ENCODE measurements around the gene ME3.

Gene ME3

DNA sequence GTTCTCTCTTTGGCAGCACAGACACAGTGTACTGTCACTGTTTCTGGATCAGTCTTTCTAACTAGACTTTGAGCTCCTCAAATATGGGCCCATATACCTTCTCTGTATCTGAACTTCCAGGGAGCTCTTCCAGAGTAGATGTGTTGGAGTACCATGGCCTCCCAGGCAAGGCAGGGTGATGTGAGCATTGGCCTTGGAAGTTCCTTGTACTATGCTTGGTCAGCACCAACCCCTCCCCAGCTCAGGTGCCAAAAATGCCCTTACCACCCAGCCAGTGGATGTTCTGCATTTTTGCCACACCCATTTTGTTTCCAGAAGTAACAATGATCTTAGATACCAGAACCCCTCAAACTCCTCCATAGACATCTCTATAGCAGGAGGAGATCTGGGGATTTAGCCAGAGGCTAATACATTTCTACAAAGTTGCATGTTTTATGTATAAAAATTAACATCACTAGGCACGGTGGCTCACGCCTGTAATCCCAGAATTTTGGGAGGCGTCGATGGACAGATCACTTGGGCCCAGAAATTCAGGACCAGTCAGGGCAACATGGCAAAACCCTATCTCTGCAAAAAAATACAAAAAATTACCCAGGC lies 165.1 kb downstream of the ME3 start:
- no peaks in the 10 kb centered on the region for H3K36me3 ChIP-seq (replicated peaks)
- no peaks in the 10 kb centered on the region for H3K27me3 ChIP-seq (replicated peaks)
- TF ChIP-seq, protein P1, sequence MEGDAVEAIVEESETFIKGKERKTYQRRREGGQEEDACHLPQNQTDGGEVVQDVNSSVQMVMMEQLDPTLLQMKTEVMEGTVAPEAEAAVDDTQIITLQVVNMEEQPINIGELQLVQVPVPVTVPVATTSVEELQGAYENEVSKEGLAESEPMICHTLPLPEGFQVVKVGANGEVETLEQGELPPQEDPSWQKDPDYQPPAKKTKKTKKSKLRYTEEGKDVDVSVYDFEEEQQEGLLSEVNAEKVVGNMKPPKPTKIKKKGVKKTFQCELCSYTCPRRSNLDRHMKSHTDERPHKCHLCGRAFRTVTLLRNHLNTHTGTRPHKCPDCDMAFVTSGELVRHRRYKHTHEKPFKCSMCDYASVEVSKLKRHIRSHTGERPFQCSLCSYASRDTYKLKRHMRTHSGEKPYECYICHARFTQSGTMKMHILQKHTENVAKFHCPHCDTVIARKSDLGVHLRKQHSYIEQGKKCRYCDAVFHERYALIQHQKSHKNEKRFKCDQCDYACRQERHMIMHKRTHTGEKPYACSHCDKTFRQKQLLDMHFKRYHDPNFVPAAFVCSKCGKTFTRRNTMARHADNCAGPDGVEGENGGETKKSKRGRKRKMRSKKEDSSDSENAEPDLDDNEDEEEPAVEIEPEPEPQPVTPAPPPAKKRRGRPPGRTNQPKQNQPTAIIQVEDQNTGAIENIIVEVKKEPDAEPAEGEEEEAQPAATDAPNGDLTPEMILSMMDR (IDR thresholded peaks at IDR 0.05; ENCODE audit: low read depth, low read length, missing control alignments) = no peak
- no peak overlapping the region for H3K4me3 ChIP-seq (ENCODE audit: low read depth, low read length)
- no peak for DNase-seq
- in situ Hi-C loops (cut with HindIII; ENCODE audit: low pct_ligation_motif_present, low sequenced_read_pairs) = no loop called here
- H3K27ac ChIP-seq = no peak overlapping the region

GRCh38 chr11:86506235-86506634 lies 166.2 kb downstream of the ME3 start:
- Histone ChIP-seq H3K27me3 (replicated peaks) (no peaks in the 10 kb centered on the region), H3K27ac (no peak overlapping the region), H3K4me3 (ENCODE audit: low read depth, low read length) (no peak overlapping the region), H3K36me3 (replicated peaks) (no peaks in the 10 kb centered on the region)
- in situ Hi-C loops (cut with HindIII; ENCODE audit: low pct_ligation_motif_present, low sequenced_read_pairs) = no loop called here
- DNase-seq = no peak
- TF ChIP-seq, protein P1 (IDR thresholded peaks at IDR 0.05; ENCODE audit: low read depth, low read length, missing control alignments) = no peak

DNA sequence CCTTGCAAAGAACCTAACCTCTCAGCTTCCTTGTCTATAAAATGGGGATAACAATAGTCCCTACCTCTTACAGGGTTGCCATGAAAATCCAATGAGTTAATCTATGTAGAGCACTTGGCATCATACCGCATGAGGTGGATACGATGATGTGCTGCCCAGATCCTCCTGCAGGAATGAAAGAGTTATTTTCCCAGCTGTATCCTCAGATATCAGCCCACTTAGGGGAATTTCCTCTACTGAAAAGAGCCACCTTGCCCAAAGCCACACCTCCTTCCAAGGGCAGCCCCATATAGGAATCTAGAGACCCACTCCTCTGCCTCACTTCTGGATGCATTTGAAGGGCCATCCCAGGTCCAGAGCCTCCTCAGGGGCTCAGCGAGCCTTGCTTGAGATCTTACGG lies 169.3 kb downstream of the ME3 start:
- DNase-seq = no peak
- TF ChIP-seq, protein P1 (IDR thresholded peaks at IDR 0.05; ENCODE audit: low read depth, low read length, missing control alignments) = no peak
- no peaks in the 10 kb centered on the region for H3K27me3 ChIP-seq (replicated peaks)
- no peak overlapping the region for H3K27ac ChIP-seq
- H3K4me3 ChIP-seq (ENCODE audit: low read depth, low read length) = no peak overlapping the region
- H3K36me3 ChIP-seq (replicated peaks) = no peaks in the 10 kb centered on the region
- in situ Hi-C loops (cut with HindIII; ENCODE audit: low pct_ligation_motif_present, low sequenced_read_pairs) = no loop called here

DNA sequence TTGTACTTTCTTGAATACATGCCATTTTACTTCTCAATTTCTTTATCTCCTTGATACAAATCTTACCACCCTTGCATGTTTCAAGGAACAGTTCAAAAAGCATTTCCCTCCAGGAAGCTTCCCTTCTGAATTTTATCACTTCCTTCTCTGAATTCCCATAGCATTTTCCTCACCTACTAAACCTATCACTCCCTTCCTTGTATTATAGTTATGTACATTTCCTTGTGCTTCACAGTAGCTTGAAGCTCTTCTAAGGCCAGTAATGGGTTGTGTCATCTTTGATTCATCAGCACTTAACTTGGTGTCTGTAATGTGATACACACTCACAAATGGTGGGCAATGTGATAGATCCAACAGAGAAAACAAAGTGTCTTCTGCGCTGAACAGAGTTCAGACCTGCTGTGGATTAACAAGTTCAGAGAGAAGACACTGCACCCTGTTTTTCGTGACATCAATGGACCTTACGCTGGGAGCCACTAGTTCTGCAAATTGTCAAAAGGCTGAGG lies 170.2 kb downstream of the ME3 start:
- H3K27me3 ChIP-seq (replicated peaks) = no peaks in the 10 kb centered on the region
- in situ Hi-C loops (cut with HindIII; ENCODE audit: low pct_ligation_motif_present, low sequenced_read_pairs) = no loop called here
- DNase-seq = no peak
- TF ChIP-seq, protein P1 (IDR thresholded peaks at IDR 0.05; ENCODE audit: low read depth, low read length, missing control alignments) = no peak
- no peak overlapping the region for H3K4me3 ChIP-seq (ENCODE audit: low read depth, low read length)
- no peak overlapping the region for H3K27ac ChIP-seq
- no peaks in the 10 kb centered on the region for H3K36me3 ChIP-seq (replicated peaks)

DNA sequence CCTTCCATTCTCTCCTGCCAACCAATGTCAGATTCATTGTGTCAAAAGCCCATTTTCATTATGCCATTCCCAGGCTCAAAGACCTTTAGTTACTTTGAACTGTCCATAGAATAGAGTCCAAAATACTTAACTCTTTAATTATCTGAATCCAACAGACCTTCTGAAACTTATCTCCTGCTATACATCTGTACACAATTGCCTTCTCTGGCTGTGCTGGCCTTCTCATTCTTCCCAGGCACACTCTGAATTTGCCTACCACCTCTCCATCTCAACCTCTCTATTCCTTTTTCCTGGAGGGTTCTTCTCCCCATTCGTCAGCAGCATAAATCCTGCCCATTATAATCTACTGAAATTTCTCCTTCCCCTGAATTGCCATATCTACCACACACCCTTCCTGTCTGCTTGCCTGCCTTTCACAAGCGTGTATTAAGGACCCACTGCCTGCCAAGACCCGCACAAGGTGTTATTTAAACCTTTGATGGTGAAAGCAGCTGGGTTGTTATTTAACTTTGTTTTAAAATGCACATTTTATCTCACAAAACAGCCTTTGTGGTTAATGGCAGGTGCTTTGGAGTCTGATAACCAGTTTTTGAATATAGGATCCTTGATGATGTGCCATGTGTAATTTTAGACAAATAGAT lies 171.8 kb downstream of the ME3 start:
- H3K27ac ChIP-seq = no peak overlapping the region
- TF ChIP-seq, protein P1 (IDR thresholded peaks at IDR 0.05; ENCODE audit: low read depth, low read length, missing control alignments) = no peak
- no peak for DNase-seq
- in situ Hi-C loops (cut with HindIII; ENCODE audit: low pct_ligation_motif_present, low sequenced_read_pairs) = no loop called here
- H3K4me3 ChIP-seq (ENCODE audit: low read depth, low read length) = no peak overlapping the region
- H3K36me3 ChIP-seq (replicated peaks) = no peaks in the 10 kb centered on the region
- no peaks in the 10 kb centered on the region for H3K27me3 ChIP-seq (replicated peaks)

Measured in brain microvascular endothelial cell (primary cell).